IMR-90 (cell line): Measurements from ENCODE around the gene TFPI. TPM values are rescaled to one million over a fixed set of nuclear protein-coding genes. Genes with fewer than 3 reads are reported as not detected.

Experiments
- ATAC-seq: fragments of 200-7000 bp; cut with Tn5 transposase; 2 replicates; pipeline ENCODE4 v1.9.1; 2020; ENCODE audit warnings: low read depth, mild to moderate bottlenecking, moderate library complexity
- BruUV-seq: library from RNA; stranded (reverse); fragments of 400-500 nt; replicated peaks from 2 replicates; lab custom pipeline; 2021; lab: Mats Ljungman, UMichigan
- CTCF ChIA-PET: fragments of 300-600 bp; formaldehyde crosslinking; extraction: SDS; loops from one replicate; lab custom pipeline; 2021; ENCODE audit warnings: antibody characterized with exemption; lab: Yijun Ruan, JAX
- POLR2A ChIA-PET: fragments of 300-600 bp; sonication (Branson Sonifier 250); formaldehyde crosslinking; loops from one replicate; lab custom pipeline; 2022; ENCODE audit warnings: antibody characterized with exemption; ENCODE audit not compliant: unreplicated experiment; lab: Charles Lee
- DNase-seq: peaks from one replicate; pipeline ENCODE4 v3.0.0; 2013
- H2AFZ ChIP-seq: replicated peaks from 2 replicates; pipeline ENCODE3; 2013; ENCODE audit warnings: low read length, mild to moderate bottlenecking; ENCODE audit not compliant: poor library complexity
- H2AK5ac ChIP-seq: 2 replicates; pipeline ENCODE4 v1.6.1; 2013; ENCODE audit warnings: low read depth, low read length, inconsistent platforms
- H2AK9ac ChIP-seq: replicated peaks from 2 replicates; pipeline ENCODE3; 2013; ENCODE audit warnings: mild to moderate bottlenecking, low read depth, low read length, moderate library complexity; ENCODE audit not compliant: poor library complexity
- H2BK120ac ChIP-seq: 2 replicates; pipeline ENCODE4 v1.6.1; 2013; ENCODE audit warnings: low read depth, low read length, inconsistent platforms
- H2BK15ac ChIP-seq: 3 replicates; pipeline ENCODE4 v1.6.1; 2013; ENCODE audit warnings: low read depth, low read length, inconsistent platforms
- H2BK20ac ChIP-seq: 2 replicates; pipeline ENCODE4 v1.6.1; 2013; ENCODE audit warnings: low read depth, mild to moderate bottlenecking, inconsistent platforms, low read length, moderate library complexity
- H2BK5ac ChIP-seq: 2 replicates; pipeline ENCODE4 v1.6.1; 2013; ENCODE audit warnings: mild to moderate bottlenecking, low read depth, low read length, inconsistent platforms; ENCODE audit not compliant: poor library complexity, severe bottlenecking
- H3K14ac ChIP-seq: replicated peaks from 2 replicates; pipeline ENCODE4 v1.6.1; 2013; ENCODE audit warnings: low read depth, low read length, inconsistent platforms
- H3K18ac ChIP-seq: 2 replicates; pipeline ENCODE4 v1.6.1; 2013; ENCODE audit warnings: low read depth, low read length, control low read depth
- H3K23ac ChIP-seq: 2 replicates; pipeline ENCODE4 v1.6.1; 2013; ENCODE audit warnings: low read depth, low read length, inconsistent platforms
- H3K27ac ChIP-seq: 2 replicates; pipeline ENCODE4 v1.5.1; 2013; ENCODE audit warnings: mild to moderate bottlenecking, control low read depth, low read length; ENCODE audit not compliant: insufficient read depth
- H3K27me3 ChIP-seq: 2 replicates; pipeline ENCODE4 v1.6.1; 2013; ENCODE audit warnings: low read length; ENCODE audit not compliant: control insufficient read depth, insufficient read depth
- H3K36me3 ChIP-seq: 2 replicates; pipeline ENCODE4 v1.6.1; 2013; ENCODE audit warnings: low read length, mixed read lengths; ENCODE audit not compliant: control insufficient read depth, insufficient read depth
- H3K4ac ChIP-seq: 2 replicates; pipeline ENCODE4 v1.6.1; 2013; ENCODE audit warnings: low read depth, low read length, inconsistent platforms
- H3K4me1 ChIP-seq: 2 replicates; pipeline ENCODE4 v1.6.1; 2013; ENCODE audit warnings: low read length, mixed read lengths; ENCODE audit not compliant: control insufficient read depth, insufficient read depth
- H3K4me2 ChIP-seq: 2 replicates; pipeline ENCODE4 v1.6.1; 2013; ENCODE audit warnings: low read depth, mild to moderate bottlenecking, control low read depth, low read length, moderate library complexity
- H3K4me3 ChIP-seq: 2 replicates; pipeline ENCODE4 v1.5.1; 2013; ENCODE audit warnings: low read depth, mild to moderate bottlenecking, control low read depth, low read length, moderate library complexity; ENCODE audit not compliant: insufficient read depth
- H3K56ac ChIP-seq: 2 replicates; pipeline ENCODE4 v1.6.1; 2013; ENCODE audit warnings: low read length, inconsistent platforms; ENCODE audit not compliant: insufficient read depth; ENCODE audit errors: extremely low read depth
- H3K79me1 ChIP-seq, 2 experiments: 2 replicates each; pipeline ENCODE4 v1.6.1; 2013; ENCODE audit warnings: low read length in 2 of 2, inconsistent platforms in 1 of 2, low read depth in 1 of 2
- H3K9ac ChIP-seq: 2 replicates; pipeline ENCODE4 v1.6.1; 2013; ENCODE audit warnings: low read depth, low read length, control low read depth
- H3K9me1 ChIP-seq: 2 replicates; pipeline ENCODE4 v1.6.1; 2013; ENCODE audit warnings: low read length, inconsistent platforms; ENCODE audit not compliant: insufficient read depth
- H3K9me3 ChIP-seq: 2 replicates; pipeline ENCODE4 v1.6.1; 2013; ENCODE audit warnings: low read length; ENCODE audit not compliant: control insufficient read depth, insufficient read depth
- H4K20me1 ChIP-seq: 2 replicates; pipeline ENCODE4 v1.6.1; 2013; ENCODE audit warnings: low read length, inconsistent platforms; ENCODE audit not compliant: insufficient read depth
- H4K5ac ChIP-seq: 2 replicates; pipeline ENCODE4 v1.6.1; 2013; ENCODE audit warnings: mild to moderate bottlenecking, low read depth, low read length, control low read depth
- H4K8ac ChIP-seq, 2 experiments: 2 replicates each; pipeline ENCODE4 v1.6.1; 2013; ENCODE audit warnings: low read depth in 2 of 2, low read length in 2 of 2, control low read depth in 1 of 2, inconsistent platforms in 1 of 2
- H4K91ac ChIP-seq: 2 replicates; pipeline ENCODE4 v1.6.1; 2013; ENCODE audit warnings: low read depth, low read length, inconsistent platforms; ENCODE audit not compliant: insufficient read depth
- BHLHE40 ChIP-seq: fragments of 150-350 bp; IDR thresholded peaks from 2 replicates; pipeline ENCODE4 v1.6.1; 2016; ENCODE audit warnings: mild to moderate bottlenecking, low read depth, low read length
- CEBPB ChIP-seq: IDR thresholded peaks from 2 replicates; pipeline ENCODE4 v1.6.1; 2012; ENCODE audit warnings: low read depth, low read length, improper control_type of control experiment
- CHD1 ChIP-seq: IDR thresholded peaks from 2 replicates; pipeline ENCODE4 v1.6.1; 2012; ENCODE audit warnings: low read depth, low read length, improper control_type of control experiment
- CTCF ChIP-seq: conservative IDR thresholded peaks from 2 replicates; pipeline ENCODE4 v1.5.1; 2012; ENCODE audit warnings: mild to moderate bottlenecking, low read depth, low read length, improper control_type of control experiment
- ELK1 ChIP-seq: fragments of 150-350 bp; IDR thresholded peaks from 2 replicates; pipeline ENCODE4 v1.6.1; 2016; ENCODE audit warnings: low read depth, mild to moderate bottlenecking, low read length, moderate library complexity, borderline replicate concordance
- FOS ChIP-seq: fragments of 150-350 bp; IDR thresholded peaks from 2 replicates; pipeline ENCODE4 v1.6.1; 2016; ENCODE audit warnings: low read depth, low read length
- MAFK ChIP-seq: IDR thresholded peaks from 2 replicates; pipeline ENCODE4 v1.6.1; 2012; ENCODE audit warnings: low read depth, low read length, improper control_type of control experiment
- MAZ ChIP-seq: IDR thresholded peaks from 2 replicates; pipeline ENCODE4 v1.6.1; 2012; ENCODE audit warnings: low read depth, mild to moderate bottlenecking, low read length, improper control_type of control experiment, moderate library complexity, borderline replicate concordance
- MXI1 ChIP-seq: IDR thresholded peaks from 2 replicates; pipeline ENCODE4 v1.6.1; 2012; ENCODE audit warnings: low read depth, mild to moderate bottlenecking, low read length, moderate library complexity, borderline replicate concordance
- NFE2L2 ChIP-seq: fragments of 150-350 bp; IDR thresholded peaks from 2 replicates; pipeline ENCODE4 v1.6.1; 2016; ENCODE audit warnings: low read depth, mild to moderate bottlenecking, low read length
- POLR2A ChIP-seq: IDR thresholded peaks from 2 replicates; pipeline ENCODE4 v1.6.1; 2012; ENCODE audit warnings: mild to moderate bottlenecking, low read depth, low read length
- RAD21 ChIP-seq: IDR thresholded peaks from 2 replicates; pipeline ENCODE4 v1.6.1; 2012; ENCODE audit warnings: low read length, improper control_type of control experiment
- RFX5 ChIP-seq: IDR thresholded peaks from 2 replicates; pipeline ENCODE4 v1.8.0; 2012; ENCODE audit warnings: low read depth, mild to moderate bottlenecking, low read length, moderate library complexity
- SMC3 ChIP-seq: fragments of 150-350 bp; IDR thresholded peaks from 2 replicates; pipeline ENCODE4 v1.6.1; 2016; ENCODE audit warnings: low read depth, mild to moderate bottlenecking, antibody characterized with exemption, low read length, moderate library complexity
- USF2 ChIP-seq: fragments of 150-350 bp; IDR thresholded peaks from 2 replicates; pipeline ENCODE4 v1.6.1; 2017; ENCODE audit warnings: mild to moderate bottlenecking, antibody characterized with exemption, low read length, low read depth
- WGBS, 2 experiments: methylation state at CpG; one replicate each; pipeline versions ENCODE4 v1.1.5 to v1.1.7; 2013; ENCODE audit warnings: missing lambda C conversion rate in 2 of 2; ENCODE audit not compliant: insufficient read length in 1 of 2; ENCODE audit errors: extremely low coverage in 2 of 2; 5-methylcytosine and 5-hydroxymethylcytosine counted together
- dilution Hi-C: fragments of 300-500 bp; cut with HindIII; formaldehyde crosslinking; loops from one replicate; pipeline ENCODE4 v1.14.3; 2018; ENCODE audit warnings: low sequenced_read_pairs; ENCODE audit not compliant: unreplicated experiment
- in situ Hi-C: fragments of 300-500 bp; cut with MboI; formaldehyde crosslinking; loops from 3 replicates; pipeline ENCODE4 v1.14.3; 2019; ENCODE audit warnings: low sequenced_read_pairs, inconsistent platforms, mixed read lengths
- intact Hi-C: fragments of 100-400 bp; cut with micrococcal nuclease; formaldehyde crosslinking; loops from 2 replicates; pipeline ENCODE4 v1.10.0; 2022
- polyA plus RNA-seq, 3 experiments: library from polyadenylated mRNA; depleted of rRNA; stranded (reverse); fragments of >200 nt; gene quantifications; 2 replicates each; pipeline ENCODE4 v1.2.3, GENCODE V29; 2012; ENCODE audit warnings: low replicate concordance in 1 of 3
- total RNA-seq: library from RNA; depleted of rRNA; stranded (reverse); fragments of >200 nt; gene quantifications from 2 replicates; pipeline ENCODE4 v1.2.3, GENCODE V29; 2012

The TFPI gene
- total and polyA plus RNA-seq, 2 of the 4 experiments (the other 2 are of a cell fraction), result 33.9 to 83.0 TPM

- peak overlapping the region; percentile 53 for H3K4ac ChIP-seq
- H2BK120ac ChIP-seq, result peak overlapping the region; percentile 49; the same call in 1 of the 2 replicates
- no peak overlapping the region for H3K4me3 ChIP-seq
- no peaks in the 10 kb centered on the region for H3K9me3 ChIP-seq
- 0 out of 2 replicates have a peak overlapping the region, but pooled peaks have one; percentile 23 for H3K14ac ChIP-seq
- no peak overlapping the region for H3K4me2 ChIP-seq
- H3K27me3 ChIP-seq, result no peaks in the 10 kb centered on the region
- no peaks in the 10 kb centered on the region for H4K20me1 ChIP-seq
- ChIA-PET CTCF (no interaction called here), POLR2A (interaction anchor here (0.6 kb wide), 1 partner anchor 130 kb away, joined by 3 read pairs; no protein-coding TSS in a partner anchor)
- peak overlapping the region; percentile 58; the same call in 1 of the 2 replicates for H2AK5ac ChIP-seq
- peaks cover 13% of the 10 kb centered on the region for H3K4me1 ChIP-seq
- no peak overlapping the region for H3K23ac ChIP-seq
- no peak overlapping the region; the same call in 1 of the 2 replicates for H4K5ac ChIP-seq
- peak overlapping the region in 1 of 2 experiments; percentile 52; a peak in 2 of 4 replicates for H4K8ac ChIP-seq
- no peak overlapping the region for H2AK9ac ChIP-seq
- no peak overlapping the region for H3K18ac ChIP-seq
- in situ Hi-C loops, result no loop called here
- H2BK15ac ChIP-seq, result no peak overlapping the region
- dilution Hi-C loops, result no loop called here
- WGBS, 2 experiments, result 100% methylated on average over 5 of the region's 16 CpGs; no CpG with 5 or more reads in 1 of the 2 experiments
- no peaks in the 10 kb centered on the region for H3K9me1 ChIP-seq
- H4K91ac ChIP-seq, result peak overlapping the region; percentile 11; the same call in 1 of the 2 replicates
- H2BK5ac ChIP-seq, result peak overlapping the region; percentile 28
- peaks cover 6 to 34% of the 10 kb centered on the region in 2 experiments for H3K79me1 ChIP-seq
- no peak for DNase-seq
- BruUV-seq, result no TSS peak
- H3K56ac ChIP-seq, result no peak overlapping the region
- intact Hi-C loops, result no loop called here
- H2BK20ac ChIP-seq, result no peak overlapping the region; the same call in none of the 2 replicates
- peaks cover 17% of the 10 kb centered on the region for H3K36me3 ChIP-seq
- H2AFZ ChIP-seq, result no peak overlapping the region
- no peak for ATAC-seq
- peak overlapping the region; percentile 68 for H3K27ac ChIP-seq
- H3K9ac ChIP-seq, result no peak overlapping the region
- no peak for TF ChIP-seq CHD1
- no peak for TF ChIP-seq MXI1
- TF ChIP-seq RFX5, result no peak
- no peak for TF ChIP-seq CEBPB
- no peak for TF ChIP-seq POLR2A
- TF ChIP-seq ELK1, result no peak
- TF ChIP-seq FOS, result no peak
- no peak for TF ChIP-seq NFE2L2
- TF ChIP-seq BHLHE40, result no peak
- no peak for TF ChIP-seq MAZ
- TF ChIP-seq CTCF, result no peak
- TF ChIP-seq SMC3, result no peak
- TF ChIP-seq MAFK, result no peak
- TF ChIP-seq RAD21, result no peak
- no peak for TF ChIP-seq USF2
Measured at GRCh38 chr2:187544371-187545080, 9.7 kb downstream of the TFPI start.
